ENCODE measurements around the gene MRPS18A. TPM values are rescaled to one million over a fixed set of nuclear protein-coding genes. Genes with fewer than 3 reads are reported as not detected.

Gene MRPS18A
- total and polyA plus RNA-seq, 9 of the 15 experiments (the other 6 are each of a cell fraction or from before 2014, with no cell fraction given): 87.5 to 243 (median 125) TPM

DNA sequence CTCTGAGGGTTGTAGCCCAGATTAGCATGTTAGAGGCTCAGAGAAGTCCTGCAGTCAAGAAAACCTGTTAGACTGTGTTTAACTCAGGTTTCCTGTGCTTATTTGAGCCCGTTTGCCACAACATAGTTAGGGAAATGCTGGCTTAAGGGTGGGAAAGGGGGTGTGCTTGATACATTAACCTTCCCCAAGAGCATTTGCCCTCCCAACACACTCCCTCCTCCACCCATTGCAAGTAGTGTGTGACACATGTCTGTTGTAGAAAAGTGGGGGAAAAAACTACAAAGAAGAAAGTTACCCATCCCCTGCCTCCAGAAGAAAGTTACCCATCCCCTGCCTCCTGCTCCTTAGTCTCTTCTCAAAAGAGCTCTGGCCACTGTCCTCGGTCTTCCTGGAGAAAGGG, 36.8 kb upstream of the MRPS18A start (continued):
- TF ChIP-seq, protein P1, sequence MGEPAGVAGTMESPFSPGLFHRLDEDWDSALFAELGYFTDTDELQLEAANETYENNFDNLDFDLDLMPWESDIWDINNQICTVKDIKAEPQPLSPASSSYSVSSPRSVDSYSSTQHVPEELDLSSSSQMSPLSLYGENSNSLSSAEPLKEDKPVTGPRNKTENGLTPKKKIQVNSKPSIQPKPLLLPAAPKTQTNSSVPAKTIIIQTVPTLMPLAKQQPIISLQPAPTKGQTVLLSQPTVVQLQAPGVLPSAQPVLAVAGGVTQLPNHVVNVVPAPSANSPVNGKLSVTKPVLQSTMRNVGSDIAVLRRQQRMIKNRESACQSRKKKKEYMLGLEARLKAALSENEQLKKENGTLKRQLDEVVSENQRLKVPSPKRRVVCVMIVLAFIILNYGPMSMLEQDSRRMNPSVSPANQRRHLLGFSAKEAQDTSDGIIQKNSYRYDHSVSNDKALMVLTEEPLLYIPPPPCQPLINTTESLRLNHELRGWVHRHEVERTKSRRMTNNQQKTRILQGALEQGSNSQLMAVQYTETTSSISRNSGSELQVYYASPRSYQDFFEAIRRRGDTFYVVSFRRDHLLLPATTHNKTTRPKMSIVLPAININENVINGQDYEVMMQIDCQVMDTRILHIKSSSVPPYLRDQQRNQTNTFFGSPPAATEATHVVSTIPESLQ (CRISPR knock-in tag; IDR thresholded peaks at IDR 0.05): no peak
- TF ChIP-seq ZBTB1 (CRISPR knock-in tag; IDR thresholded peaks at IDR 0.05; ENCODE audit: borderline replicate concordance, low read depth): 0 out of 2 replicates have a peak, but pooled peaks have one; percentile 20
- TF ChIP-seq, protein P2, sequence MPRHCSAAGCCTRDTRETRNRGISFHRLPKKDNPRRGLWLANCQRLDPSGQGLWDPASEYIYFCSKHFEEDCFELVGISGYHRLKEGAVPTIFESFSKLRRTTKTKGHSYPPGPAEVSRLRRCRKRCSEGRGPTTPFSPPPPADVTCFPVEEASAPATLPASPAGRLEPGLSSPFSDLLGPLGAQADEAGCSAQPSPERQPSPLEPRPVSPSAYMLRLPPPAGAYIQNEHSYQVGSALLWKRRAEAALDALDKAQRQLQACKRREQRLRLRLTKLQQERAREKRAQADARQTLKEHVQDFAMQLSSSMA (CRISPR knock-in tag; IDR thresholded peaks at IDR 0.05): no peak
- TF ChIP-seq ZNF780A (CRISPR knock-in tag; IDR thresholded peaks at IDR 0.05): no peak
- TF ChIP-seq MAFG (tag; conservative IDR thresholded peaks at IDR 0.05): no peak
- TF ChIP-seq ZBED1 (IDR thresholded peaks at IDR 0.05): no peak
- TF ChIP-seq FOXA3 (CRISPR knock-in tag; conservative IDR thresholded peaks at IDR 0.05 in 1 of 2, IDR thresholded peaks at IDR 0.05 in 1 of 2): 0 out of 4 replicates have a peak, but pooled peaks of 1 of the 2 experiments have one; percentile 22
- no peak for TF ChIP-seq CHCHD3 (CRISPR knock-in tag; IDR thresholded peaks at IDR 0.05)
- no peak for TF ChIP-seq CBX1 (IDR thresholded peaks at IDR 0.05; ENCODE audit: low read depth)
- no peak for TF ChIP-seq MEF2A (IDR thresholded peaks at IDR 0.05; ENCODE audit: control insufficient read depth, low read depth, low read length)
- no peak for TF ChIP-seq TRIM28 (IDR thresholded peaks at IDR 0.05)
- no peak for TF ChIP-seq ZNF197 (CRISPR knock-in tag; IDR thresholded peaks at IDR 0.05; ENCODE audit: low read depth)
- TF ChIP-seq GABPA (tag; conservative IDR thresholded peaks at IDR 0.05; ENCODE audit: low read depth): peak; percentile 7; the same call in 1 of the 2 replicates
- no peak for TF ChIP-seq MEIS2 (IDR thresholded peaks at IDR 0.05; ENCODE audit: partially characterized antibody)
- TF ChIP-seq PHB (CRISPR knock-in tag; IDR thresholded peaks at IDR 0.05): no peak
- TF ChIP-seq ZNF696 (CRISPR knock-in tag; conservative IDR thresholded peaks at IDR 0.05): no peak
- 0 out of 2 replicates have a peak, but pooled peaks have one; percentile 6 for TF ChIP-seq CBFB (CRISPR knock-in tag; IDR thresholded peaks at IDR 0.05)
- TF ChIP-seq, protein P3, sequence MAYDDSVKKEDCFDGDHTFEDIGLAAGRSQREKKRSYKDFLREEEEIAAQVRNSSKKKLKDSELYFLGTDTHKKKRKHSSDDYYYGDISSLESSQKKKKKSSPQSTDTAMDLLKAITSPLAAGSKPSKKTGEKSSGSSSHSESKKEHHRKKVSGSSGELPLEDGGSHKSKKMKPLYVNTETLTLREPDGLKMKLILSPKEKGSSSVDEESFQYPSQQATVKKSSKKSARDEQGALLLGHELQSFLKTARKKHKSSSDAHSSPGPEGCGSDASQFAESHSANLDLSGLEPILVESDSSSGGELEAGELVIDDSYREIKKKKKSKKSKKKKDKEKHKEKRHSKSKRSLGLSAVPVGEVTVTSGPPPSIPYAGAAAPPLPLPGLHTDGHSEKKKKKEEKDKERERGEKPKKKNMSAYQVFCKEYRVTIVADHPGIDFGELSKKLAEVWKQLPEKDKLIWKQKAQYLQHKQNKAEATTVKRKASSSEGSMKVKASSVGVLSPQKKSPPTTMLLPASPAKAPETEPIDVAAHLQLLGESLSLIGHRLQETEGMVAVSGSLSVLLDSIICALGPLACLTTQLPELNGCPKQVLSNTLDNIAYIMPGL (CRISPR knock-in tag; IDR thresholded peaks at IDR 0.05): 0 out of 2 replicates have a peak, but pooled peaks have one; percentile 14
- TF ChIP-seq, protein P4, sequence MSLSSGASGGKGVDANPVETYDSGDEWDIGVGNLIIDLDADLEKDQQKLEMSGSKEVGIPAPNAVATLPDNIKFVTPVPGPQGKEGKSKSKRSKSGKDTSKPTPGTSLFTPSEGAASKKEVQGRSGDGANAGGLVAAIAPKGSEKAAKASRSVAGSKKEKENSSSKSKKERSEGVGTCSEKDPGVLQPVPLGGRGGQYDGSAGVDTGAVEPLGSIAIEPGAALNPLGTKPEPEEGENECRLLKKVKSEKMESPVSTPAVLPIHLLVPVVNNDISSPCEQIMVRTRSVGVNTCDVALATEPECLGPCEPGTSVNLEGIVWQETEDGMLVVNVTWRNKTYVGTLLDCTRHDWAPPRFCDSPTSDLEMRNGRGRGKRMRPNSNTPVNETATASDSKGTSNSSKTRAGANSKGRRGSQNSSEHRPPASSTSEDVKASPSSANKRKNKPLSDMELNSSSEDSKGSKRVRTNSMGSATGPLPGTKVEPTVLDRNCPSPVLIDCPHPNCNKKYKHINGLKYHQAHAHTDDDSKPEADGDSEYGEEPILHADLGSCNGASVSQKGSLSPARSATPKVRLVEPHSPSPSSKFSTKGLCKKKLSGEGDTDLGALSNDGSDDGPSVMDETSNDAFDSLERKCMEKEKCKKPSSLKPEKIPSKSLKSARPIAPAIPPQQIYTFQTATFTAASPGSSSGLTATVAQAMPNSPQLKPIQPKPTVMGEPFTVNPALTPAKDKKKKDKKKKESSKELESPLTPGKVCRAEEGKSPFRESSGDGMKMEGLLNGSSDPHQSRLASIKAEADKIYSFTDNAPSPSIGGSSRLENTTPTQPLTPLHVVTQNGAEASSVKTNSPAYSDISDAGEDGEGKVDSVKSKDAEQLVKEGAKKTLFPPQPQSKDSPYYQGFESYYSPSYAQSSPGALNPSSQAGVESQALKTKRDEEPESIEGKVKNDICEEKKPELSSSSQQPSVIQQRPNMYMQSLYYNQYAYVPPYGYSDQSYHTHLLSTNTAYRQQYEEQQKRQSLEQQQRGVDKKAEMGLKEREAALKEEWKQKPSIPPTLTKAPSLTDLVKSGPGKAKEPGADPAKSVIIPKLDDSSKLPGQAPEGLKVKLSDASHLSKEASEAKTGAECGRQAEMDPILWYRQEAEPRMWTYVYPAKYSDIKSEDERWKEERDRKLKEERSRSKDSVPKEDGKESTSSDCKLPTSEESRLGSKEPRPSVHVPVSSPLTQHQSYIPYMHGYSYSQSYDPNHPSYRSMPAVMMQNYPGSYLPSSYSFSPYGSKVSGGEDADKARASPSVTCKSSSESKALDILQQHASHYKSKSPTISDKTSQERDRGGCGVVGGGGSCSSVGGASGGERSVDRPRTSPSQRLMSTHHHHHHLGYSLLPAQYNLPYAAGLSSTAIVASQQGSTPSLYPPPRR (CRISPR knock-in tag; IDR thresholded peaks at IDR 0.05; ENCODE audit: borderline replicate concordance): no peak
- TF ChIP-seq, protein P5, sequence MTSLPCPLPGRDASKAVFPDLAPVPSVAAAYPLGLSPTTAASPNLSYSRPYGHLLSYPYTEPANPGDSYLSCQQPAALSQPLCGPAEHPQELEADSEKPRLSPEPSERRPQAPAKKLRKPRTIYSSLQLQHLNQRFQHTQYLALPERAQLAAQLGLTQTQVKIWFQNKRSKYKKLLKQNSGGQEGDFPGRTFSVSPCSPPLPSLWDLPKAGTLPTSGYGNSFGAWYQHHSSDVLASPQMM (CRISPR knock-in tag; IDR thresholded peaks at IDR 0.05): no peak
